Erythroblast (primary cell): Measurements from ENCODE around the gene RPL7A.

Experiments
- DNase-seq, 2 experiments: peaks; one replicate each; lab custom pipeline; 2025; lab: John Stamatoyannopoulos, UW
- GATA1 ChIP-seq: IDR thresholded peaks from 2 replicates; pipeline ENCODE4 v1.6.1; 2011; ENCODE audit warnings: low read depth, mild to moderate bottlenecking, control low read depth, low read length, moderate library complexity
- POLR2A ChIP-seq: IDR thresholded peaks from 2 replicates; pipeline ENCODE4 v1.6.1; 2011; ENCODE audit warnings: mild to moderate bottlenecking, low read length

Gene RPL7A

GRCh38 chr9:133335924-133336811 is 11.8 kb upstream of the RPL7A start, which contains the start of gene SURF6:
Gene SURF6 (minus strand): TSS chr9:133336188. CDS start chr9:133336132, 56 bp downstream.
- DNase-seq, result peak; percentile 95 to 96
- TF ChIP-seq GATA1 (no peak), POLR2A (peak; percentile 72)

GRCh38 chr9:133339641-133340040 is 8.4 kb upstream of the RPL7A start:
- no peak for TF ChIP-seq POLR2A
- TF ChIP-seq GATA1, result no peak
- DNase-seq, result no peak

- DNase-seq, result no peak
- TF ChIP-seq POLR2A (no peak), GATA1 (no peak)
Observed at GRCh38 chr9:133340256-133340655, 7.8 kb upstream of the RPL7A start.

DNA sequence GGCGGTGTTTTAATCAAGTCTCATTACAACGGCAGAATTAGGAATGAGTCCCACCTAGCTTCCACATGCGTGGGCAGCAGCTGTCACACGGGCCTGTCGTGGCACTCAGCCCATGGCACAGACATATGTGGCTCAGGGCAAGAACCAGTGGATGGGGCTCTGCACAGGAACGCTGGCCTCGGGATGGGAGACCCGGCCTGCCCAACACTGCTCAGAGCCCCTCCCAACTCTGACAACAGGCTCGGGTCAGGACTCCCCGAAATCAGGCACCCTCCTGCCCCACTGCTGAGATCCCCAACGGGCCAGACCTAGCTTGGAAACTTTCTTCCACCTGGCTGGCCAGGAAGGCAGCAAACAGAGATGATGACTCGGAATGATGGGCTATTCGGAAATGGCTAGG is 7.1 kb upstream of the RPL7A start:
- DNase-seq, result no peak
- TF ChIP-seq GATA1 (no peak), POLR2A (no peak)

- DNase-seq, result no peak
- no peak for TF ChIP-seq GATA1
- TF ChIP-seq POLR2A, result no peak
Observed at GRCh38 chr9:133341369-133342068, 6.5 kb upstream of the RPL7A start.

- no peak for TF ChIP-seq GATA1
- TF ChIP-seq POLR2A, result no peak
- DNase-seq, result no peak
Observed at GRCh38 chr9:133342069-133342406, 6.0 kb upstream of the RPL7A start.

- no peak for TF ChIP-seq POLR2A
- no peak for TF ChIP-seq GATA1
- peak in 1 of 2 experiments; percentile 20 for DNase-seq
Observed at GRCh38 chr9:133342570-133342969, 5.4 kb upstream of the RPL7A start.

GRCh38 chr9:133344071-133344470 is 3.9 kb upstream of the RPL7A start:
- no peak for DNase-seq
- no peak for TF ChIP-seq GATA1
- TF ChIP-seq POLR2A, result no peak

DNA sequence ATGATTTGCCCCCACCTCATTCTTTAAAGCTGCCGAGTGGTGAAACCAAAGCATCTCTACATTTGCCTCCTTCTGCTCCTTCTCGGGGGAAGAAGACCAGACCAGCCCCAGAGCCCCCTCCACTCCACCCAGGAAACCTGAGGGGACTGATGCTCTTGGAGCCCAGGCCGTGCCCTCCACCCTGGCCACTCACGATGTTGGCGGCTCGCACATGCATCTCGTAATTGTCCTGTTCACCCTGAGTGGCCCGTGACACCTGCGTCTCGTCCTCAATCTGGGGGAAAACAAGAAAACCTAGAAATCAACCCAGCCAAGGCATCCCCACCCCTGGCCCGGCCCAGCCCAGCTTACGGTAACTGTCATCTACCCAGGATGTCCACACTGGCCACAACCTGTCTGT is 3.0 kb upstream of the RPL7A start:
- TF ChIP-seq GATA1 (no peak), POLR2A (no peak)
- no peak for DNase-seq

DNA sequence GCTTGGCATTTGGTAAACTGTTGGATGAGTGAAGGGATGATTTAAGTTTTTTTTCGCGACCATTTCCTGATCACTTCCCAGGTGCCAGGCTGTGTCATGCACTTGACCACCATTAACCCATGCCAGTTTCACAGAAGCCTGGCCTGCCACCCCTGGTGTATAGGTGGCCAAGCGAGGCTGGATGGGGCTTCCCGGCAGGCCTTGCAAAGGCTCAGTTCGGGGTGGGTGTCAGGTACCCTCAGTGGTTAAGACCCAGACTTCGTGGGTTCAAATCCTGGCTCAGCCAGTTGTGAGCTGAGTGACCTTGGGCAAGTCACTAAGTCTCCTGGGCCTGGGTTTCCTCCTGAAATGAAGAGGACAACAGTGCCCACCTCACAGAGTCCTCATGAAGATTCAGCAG is 2.4 kb upstream of the RPL7A start:
- TF ChIP-seq GATA1 (no peak), POLR2A (no peak)
- DNase-seq, result no peak

DNA sequence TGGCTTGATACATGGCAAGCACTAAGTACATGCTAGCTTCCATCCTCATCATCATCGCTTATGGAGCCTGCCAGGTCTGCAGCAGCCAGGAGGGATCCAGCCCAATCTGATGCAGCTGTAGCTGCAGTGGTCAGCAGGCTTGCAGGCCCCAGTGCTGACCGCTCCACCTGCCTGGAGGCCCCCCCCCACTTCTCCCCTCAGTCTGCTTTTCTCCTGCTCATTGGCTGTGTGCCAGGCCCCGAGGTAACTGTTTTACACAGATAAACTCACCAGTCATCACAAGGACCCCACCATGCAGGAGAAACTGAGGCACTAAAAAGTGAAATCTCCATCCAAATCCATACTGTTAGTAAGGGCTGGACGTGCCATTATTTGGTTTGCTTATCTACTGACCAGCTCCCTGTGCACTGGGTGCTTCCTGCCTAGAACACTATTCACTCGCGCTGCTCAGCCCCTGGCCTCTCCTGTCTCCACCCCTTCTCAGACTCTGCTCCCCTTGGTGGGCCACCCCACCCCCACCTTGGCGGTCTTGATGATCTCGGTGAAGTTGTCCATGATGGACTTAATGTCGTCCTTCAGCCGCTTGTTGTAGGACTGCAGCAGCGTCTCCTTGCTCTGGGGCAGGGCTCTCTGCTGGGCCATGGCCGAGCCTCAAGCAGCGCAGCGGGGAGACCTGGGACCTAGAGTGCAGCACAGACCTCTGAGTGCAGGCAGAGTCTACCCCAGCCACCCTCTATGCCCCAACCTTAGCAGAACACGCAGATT is 1.8 kb upstream of the RPL7A start:
- TF ChIP-seq POLR2A (no peak), GATA1 (no peak)
- no peak for DNase-seq

DNA sequence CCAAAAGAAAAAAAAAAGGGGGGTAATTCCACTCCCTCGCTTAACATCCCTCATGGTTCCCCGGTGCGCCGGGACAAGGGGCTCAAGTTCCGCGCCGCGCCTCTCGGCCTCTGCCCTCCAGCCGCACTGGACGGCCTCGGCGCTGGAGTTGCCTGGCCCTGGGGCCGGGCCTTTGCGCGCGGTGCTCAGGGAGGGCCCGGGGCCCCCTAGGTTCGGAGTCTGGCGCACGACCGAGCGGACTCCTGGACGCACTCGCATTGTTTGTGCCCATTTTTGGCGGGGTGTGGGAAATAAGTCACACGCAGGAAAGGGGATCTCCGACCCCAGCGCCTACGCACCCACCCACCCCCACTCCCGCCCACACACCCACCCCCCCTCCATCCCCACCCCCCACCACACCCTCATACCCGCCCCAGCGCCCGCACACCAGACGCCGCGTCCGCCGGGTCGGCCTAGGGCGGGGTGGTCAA is 468 bp upstream of the RPL7A start:
- TF ChIP-seq POLR2A (no peak), GATA1 (no peak)
- DNase-seq, result peak; percentile 77 to 78
